Endothelial cell of umbilical vein (primary cell): Measurements from ENCODE around the gene SRM.

Source experiments
- CTCF ChIP-seq, 2 donors: IDR thresholded peaks; 1 replicate in 1 of 2; 2 replicates in 1 of 2; pipeline ENCODE4 v1.5.1; 2011; ENCODE audit warnings: low read length in 2 of 2, mild to moderate bottlenecking in 2 of 2, moderate library complexity in 2 of 2, control low read depth in 1 of 2, inconsistent platforms in 1 of 2, low read depth in 1 of 2; ENCODE audit not compliant: insufficient read depth in 1 of 2; ENCODE audit errors: extremely low read depth in 1 of 2
- EZH2 ChIP-seq: IDR thresholded peaks from 2 replicates; pipeline ENCODE4 v1.6.1; 2012; ENCODE audit warnings: borderline replicate concordance, low read depth, mild to moderate bottlenecking, moderate library complexity, low read length, inconsistent platforms; ENCODE audit not compliant: severe bottlenecking
- FOS ChIP-seq: IDR thresholded peaks from 2 replicates; pipeline ENCODE4 v1.6.1; 2011; ENCODE audit warnings: mild to moderate bottlenecking, low read length, moderate library complexity, borderline replicate concordance; ENCODE audit not compliant: insufficient read depth
- JUN ChIP-seq: IDR thresholded peaks from 2 replicates; pipeline ENCODE4 v1.6.1; 2011; ENCODE audit warnings: borderline replicate concordance, low read depth; ENCODE audit not compliant: insufficient read length, insufficient read depth
- MYC ChIP-seq: IDR thresholded peaks from one replicate; pipeline ENCODE4 v1.6.1; 2011; ENCODE audit warnings: mild to moderate bottlenecking, low read depth, low read length
- POLR2A ChIP-seq: IDR thresholded peaks from 2 replicates; pipeline ENCODE4 v1.6.1; 2012; ENCODE audit warnings: low read depth, mild to moderate bottlenecking, control low read depth, low read length
- POLR2AphosphoS5 ChIP-seq: IDR thresholded peaks from 2 replicates; pipeline ENCODE4 v1.6.1; 2012; ENCODE audit warnings: low read depth, mild to moderate bottlenecking, control low read depth, low read length, moderate library complexity; ENCODE audit not compliant: insufficient read depth

GRCh38 chr1:11044849-11045427, 14.9 kb downstream of the SRM start:
- TF ChIP-seq POLR2A = no peak
- no peak for TF ChIP-seq CTCF (IDR thresholded peaks at IDR 0.05; ENCODE audit: extremely low read depth in 1 of 2, insufficient read depth in 1 of 2, low read depth in 1 of 2, low read length in 2 of 2)
- no peak for TF ChIP-seq EZH2
- TF ChIP-seq FOS = no peak
- TF ChIP-seq POLR2AphosphoS5 = no peak
- no peak for TF ChIP-seq MYC
- TF ChIP-seq JUN = no peak
